ENCODE results near the gene CAMKMT. TPM values are rescaled to one million over a fixed set of nuclear protein-coding genes. Genes with fewer than 3 reads are reported as not detected.

CAMKMT gene
- total RNA-seq, 2 experiments from 2014 or later, result 11.2 to 12.7 TPM

DNA sequence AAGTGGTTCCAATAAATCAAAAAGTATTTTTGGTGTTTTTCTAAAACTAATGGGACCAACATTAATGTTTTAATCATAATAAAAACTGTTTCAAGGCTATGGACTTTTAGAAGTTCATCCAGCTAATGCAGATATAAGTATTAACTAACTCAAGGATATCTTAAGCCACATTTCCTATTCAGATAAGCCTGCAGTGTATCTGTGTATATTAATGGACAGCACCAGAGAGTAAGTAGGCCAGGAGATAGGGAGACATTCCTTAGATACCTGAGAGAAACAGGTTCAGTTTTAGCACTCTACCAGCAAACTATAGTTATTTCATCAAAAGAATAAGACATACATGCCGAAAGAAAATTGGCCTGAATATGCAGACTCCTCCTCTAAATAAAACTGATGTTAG lies 27.8 kb upstream of the CAMKMT start:
- H3K4me1 Mint-ChIP-seq (ENCODE audit: low read depth), result no peaks in the 10 kb centered on the region
- no peaks in the 10 kb centered on the region for H3K9me3 Mint-ChIP-seq (ENCODE audit: insufficient read depth)
- ATAC-seq (no peak), DNase-seq (no peak)
- ChIA-PET CTCF (no interaction called here), POLR2A (no interaction called here)
- peaks cover 50% of the 10 kb centered on the region for H3K36me3 Mint-ChIP-seq (ENCODE audit: low read depth)
- H3K27ac Mint-ChIP-seq, result no peak overlapping the region
- no peaks in the 10 kb centered on the region for H3K27me3 Mint-ChIP-seq (ENCODE audit: low read depth)
- no peak overlapping the region for H3K4me3 Mint-ChIP-seq

DNA sequence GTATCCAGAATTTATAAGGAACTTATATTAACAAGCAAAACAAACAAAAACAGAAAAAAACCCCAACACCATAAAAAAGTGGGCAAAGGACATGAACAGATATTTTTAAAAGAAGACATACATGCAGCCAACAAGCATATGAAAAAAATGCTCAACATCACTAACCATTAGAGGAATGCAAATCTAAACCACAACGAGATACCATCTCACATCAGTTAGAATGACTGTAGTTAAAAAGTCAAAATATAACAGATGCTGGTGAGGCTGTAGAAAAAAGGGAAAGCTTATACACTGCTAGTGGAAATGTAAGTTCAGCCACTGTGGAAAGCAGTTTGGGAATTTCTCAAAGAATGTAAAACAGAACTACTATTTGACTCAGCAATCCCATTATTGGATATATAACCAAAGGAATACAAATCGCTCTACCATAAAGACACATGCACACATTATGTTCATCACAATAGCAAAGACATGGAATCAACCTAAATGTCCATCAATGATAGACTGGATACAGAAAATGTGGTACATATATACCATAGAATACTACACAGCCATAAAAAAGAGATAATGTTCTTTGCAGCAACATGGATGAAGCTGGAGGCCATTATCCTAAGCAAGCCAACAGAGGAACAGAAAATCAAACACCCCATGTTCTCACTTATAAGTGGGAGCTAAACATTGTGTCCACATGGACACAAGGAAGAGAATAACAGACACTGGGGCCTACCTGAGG lies 25.8 kb upstream of the CAMKMT start:
- CTCF ChIA-PET, result interaction anchor here (0.7 kb wide), 1 partner anchor 16 kb away, joined by 3 read pairs; no protein-coding TSS in a partner anchor
- no peak for DNase-seq

DNA sequence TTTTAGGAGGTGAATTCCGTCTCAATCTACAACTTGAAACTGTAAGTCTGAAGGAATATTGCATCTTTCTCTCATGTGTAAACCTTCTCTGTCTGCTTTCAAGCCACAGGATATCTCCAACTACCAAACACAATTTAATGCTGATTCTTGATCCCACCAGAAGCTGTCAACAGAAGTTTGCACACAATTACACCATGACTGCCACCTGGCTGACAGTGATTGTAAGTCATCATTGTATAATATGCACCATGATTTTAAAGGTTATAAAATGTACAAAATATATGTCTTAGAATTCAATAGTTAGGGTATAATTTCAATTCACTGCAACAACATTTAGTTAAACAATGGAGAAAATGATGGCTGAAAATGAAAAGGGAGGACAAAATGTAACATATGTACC lies 18.9 kb upstream of the CAMKMT start:
- H3K36me3 Mint-ChIP-seq (ENCODE audit: low read depth), result peaks cover 19% of the 10 kb centered on the region
- POLR2A ChIA-PET, result interaction anchor here (1.3 kb wide), 1 partner anchor 175 kb away, joined by 4 read pairs; no protein-coding TSS in a partner anchor
- H3K4me3 Mint-ChIP-seq, result no peak overlapping the region
- ATAC-seq (no peak), DNase-seq (peak; percentile 46)
- H3K9me3 Mint-ChIP-seq (ENCODE audit: insufficient read depth), result no peaks in the 10 kb centered on the region
- H3K27me3 Mint-ChIP-seq (ENCODE audit: low read depth), result no peaks in the 10 kb centered on the region
- CTCF ChIA-PET, result interaction anchor here (0.8 to 2.1 kb wide), 14 partner anchors 10 to 465 kb away, joined by 3 to 22 read pairs (median 5); no protein-coding TSS in a partner anchor
- no peak overlapping the region for H3K27ac Mint-ChIP-seq
- H3K4me1 Mint-ChIP-seq (ENCODE audit: low read depth), result no peaks in the 10 kb centered on the region

More for the DNA sequence above, 25.8 kb upstream of the CAMKMT start:
- no peaks in the 10 kb centered on the region for H3K4me1 Mint-ChIP-seq (ENCODE audit: low read depth)
- H3K9me3 Mint-ChIP-seq (ENCODE audit: insufficient read depth), result no peaks in the 10 kb centered on the region
- H3K4me3 Mint-ChIP-seq, result no peak overlapping the region
- ATAC-seq, result no peak
- POLR2A ChIA-PET, result no interaction called here
- H3K27ac Mint-ChIP-seq, result no peak overlapping the region
- peaks cover 49% of the 10 kb centered on the region for H3K36me3 Mint-ChIP-seq (ENCODE audit: low read depth)
- no peaks in the 10 kb centered on the region for H3K27me3 Mint-ChIP-seq (ENCODE audit: low read depth)

DNA sequence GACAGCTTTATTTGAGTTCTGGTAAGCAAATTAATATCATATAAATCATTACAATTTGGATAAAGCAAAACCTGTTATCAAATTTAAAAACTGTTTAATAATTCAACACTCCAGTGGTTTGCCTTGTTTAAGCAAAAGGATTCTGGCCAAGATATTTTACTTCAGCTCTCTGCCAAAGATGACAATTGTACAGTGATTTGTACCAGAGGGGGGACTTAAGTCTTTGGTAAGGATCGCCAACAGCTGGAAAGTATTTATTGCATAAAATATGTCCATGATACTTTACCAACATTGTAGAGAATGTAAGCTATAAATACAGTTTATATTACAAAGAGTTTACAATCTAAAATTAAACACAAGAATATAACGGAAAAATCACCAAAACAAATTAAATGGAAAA lies 14.2 kb upstream of the CAMKMT start:
- no peak for DNase-seq
- Mint-ChIP-seq H3K27me3 (ENCODE audit: low read depth) (no peaks in the 10 kb centered on the region), H3K36me3 (ENCODE audit: low read depth) (peaks cover 5% of the 10 kb centered on the region), H3K4me3 (no peak overlapping the region), H3K9me3 (ENCODE audit: insufficient read depth) (no peaks in the 10 kb centered on the region), H3K27ac (no peak overlapping the region), H3K4me1 (ENCODE audit: low read depth) (no peaks in the 10 kb centered on the region)
- CTCF ChIA-PET, result interaction anchor here (0.7 to 2.1 kb wide), 5 partner anchors 10 to 304 kb away, joined by 3 to 7 read pairs (median 5); partner anchors contain the start of genes CAMKMT and PREPL
- no peak for ATAC-seq
- POLR2A ChIA-PET, result no interaction called here

DNA sequence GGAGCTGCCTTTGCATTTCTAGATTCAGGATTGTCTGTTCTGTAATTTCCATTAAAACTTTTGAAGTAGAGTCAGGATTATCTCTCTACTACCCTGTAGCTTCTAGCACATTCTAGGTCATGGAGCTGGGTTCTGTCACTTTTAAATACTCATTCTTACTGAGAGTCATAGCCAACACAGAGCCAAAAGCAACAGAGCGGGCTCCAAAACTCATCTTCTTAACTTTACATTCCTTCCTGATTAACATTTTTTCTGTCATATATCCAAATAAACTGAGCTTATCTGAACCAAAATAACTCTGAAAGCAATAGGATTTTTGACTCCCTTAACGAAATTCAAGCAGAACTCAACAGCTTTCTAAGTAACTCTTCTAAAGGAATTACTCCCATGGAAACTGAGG lies 13.3 kb upstream of the CAMKMT start:
- Mint-ChIP-seq H3K9me3 (ENCODE audit: insufficient read depth) (no peaks in the 10 kb centered on the region), H3K27ac (no peak overlapping the region), H3K27me3 (ENCODE audit: low read depth) (no peaks in the 10 kb centered on the region), H3K4me3 (no peak overlapping the region), H3K36me3 (ENCODE audit: low read depth) (peaks cover 1% of the 10 kb centered on the region), H3K4me1 (ENCODE audit: low read depth) (no peaks in the 10 kb centered on the region)
- ATAC-seq (no peak), DNase-seq (no peak)
- CTCF ChIA-PET, result interaction anchor here (0.9 to 2.1 kb wide), 5 partner anchors 8 to 131 kb away, joined by 3 to 7 read pairs (median 5); partner anchors contain the start of genes CAMKMT and PREPL
- POLR2A ChIA-PET, result no interaction called here

GRCh38 chr2:44349506-44349905 lies 12.2 kb upstream of the CAMKMT start:
- no peaks in the 10 kb centered on the region for H3K27me3 Mint-ChIP-seq (ENCODE audit: low read depth)
- H3K27ac Mint-ChIP-seq, result no peak overlapping the region
- ATAC-seq (no peak), DNase-seq (no peak)
- no peaks in the 10 kb centered on the region for H3K9me3 Mint-ChIP-seq (ENCODE audit: insufficient read depth)
- peaks cover 7% of the 10 kb centered on the region for H3K36me3 Mint-ChIP-seq (ENCODE audit: low read depth)
- no peaks in the 10 kb centered on the region for H3K4me1 Mint-ChIP-seq (ENCODE audit: low read depth)
- H3K4me3 Mint-ChIP-seq, result no peak overlapping the region
- ChIA-PET CTCF (interaction anchor here (1.3 kb wide), 1 partner anchor 130 kb away, joined by 5 read pairs; no protein-coding TSS in a partner anchor), POLR2A (no interaction called here)

DNA sequence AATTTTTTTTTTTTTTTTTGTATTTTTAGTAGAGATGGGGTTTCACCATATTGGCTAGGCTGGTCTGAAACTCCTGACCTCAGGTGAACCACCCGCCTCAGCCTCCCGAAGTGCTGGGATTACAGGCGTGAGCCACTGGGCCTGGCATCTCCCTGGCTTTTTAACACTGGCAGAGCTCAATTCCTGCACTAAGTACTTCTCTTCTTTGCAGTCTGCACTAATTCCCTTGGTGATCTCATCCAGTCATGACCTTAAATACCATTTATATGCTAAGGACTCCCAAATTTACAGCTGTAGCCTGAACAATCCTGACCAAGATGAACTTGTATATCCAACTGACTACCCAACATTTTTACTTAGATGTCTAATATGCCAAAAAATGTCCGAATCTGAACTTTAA lies 10.7 kb upstream of the CAMKMT start:
- H3K9me3 Mint-ChIP-seq (ENCODE audit: insufficient read depth), result no peaks in the 10 kb centered on the region
- no peaks in the 10 kb centered on the region for H3K4me1 Mint-ChIP-seq (ENCODE audit: low read depth)
- peaks cover 5% of the 10 kb centered on the region for H3K36me3 Mint-ChIP-seq (ENCODE audit: low read depth)
- no peak overlapping the region for H3K4me3 Mint-ChIP-seq
- no peaks in the 10 kb centered on the region for H3K27me3 Mint-ChIP-seq (ENCODE audit: low read depth)
- no peak for DNase-seq
- no peak for ATAC-seq
- POLR2A ChIA-PET, result interaction anchor here (1.3 kb wide), 1 partner anchor 11 kb away, joined by 5 read pairs; the partner anchor contains the start of genes CAMKMT and PREPL
- no peak overlapping the region for H3K27ac Mint-ChIP-seq
- CTCF ChIA-PET, result interaction anchor here (1.0 to 3.4 kb wide), 2 partner anchors 8 to 114 kb away, joined by 3 to 18 read pairs; no protein-coding TSS in a partner anchor

- ChIA-PET POLR2A (interaction anchor here (1.3 kb wide), 1 partner anchor 10 kb away, joined by 5 read pairs; the partner anchor contains the start of genes CAMKMT and PREPL), CTCF (interaction anchor here (1.0 to 3.4 kb wide), 3 partner anchors 9 to 128 kb away, joined by 3 to 18 read pairs (median 3); no protein-coding TSS in a partner anchor)
- Mint-ChIP-seq H3K4me3 (no peak overlapping the region), H3K27ac (no peak overlapping the region), H3K9me3 (ENCODE audit: insufficient read depth) (no peaks in the 10 kb centered on the region), H3K4me1 (ENCODE audit: low read depth) (no peaks in the 10 kb centered on the region), H3K36me3 (ENCODE audit: low read depth) (peaks cover 5% of the 10 kb centered on the region), H3K27me3 (ENCODE audit: low read depth) (no peaks in the 10 kb centered on the region)
- DNase-seq, result no peak
- ATAC-seq, result no peak
These were observed 10.1 kb upstream of the CAMKMT start for GRCh38 chr2:44351676-44352075.

GRCh38 chr2:44352510-44352909 lies 9.2 kb upstream of the CAMKMT start:
- no peaks in the 10 kb centered on the region for H3K4me1 Mint-ChIP-seq (ENCODE audit: low read depth)
- H3K36me3 Mint-ChIP-seq (ENCODE audit: low read depth), result peaks cover 5% of the 10 kb centered on the region
- ATAC-seq (no peak), DNase-seq (no peak)
- ChIA-PET POLR2A (interaction anchor here (0.6 to 1.3 kb wide), 2 partner anchors 9 to 424 kb away, joined by 3 to 5 read pairs; partner anchors contain the start of genes CAMKMT and PREPL), CTCF (interaction anchor here (1.2 to 3.4 kb wide), 2 partner anchors 9 to 127 kb away, joined by 3 to 18 read pairs; no protein-coding TSS in a partner anchor)
- no peak overlapping the region for H3K27ac Mint-ChIP-seq
- no peak overlapping the region for H3K4me3 Mint-ChIP-seq
- no peaks in the 10 kb centered on the region for H3K9me3 Mint-ChIP-seq (ENCODE audit: insufficient read depth)
- H3K27me3 Mint-ChIP-seq (ENCODE audit: low read depth), result no peaks in the 10 kb centered on the region

- no peak for DNase-seq
- H3K4me3 Mint-ChIP-seq, result no peak overlapping the region
- peaks cover 12% of the 10 kb centered on the region for H3K4me1 Mint-ChIP-seq (ENCODE audit: low read depth)
- no peaks in the 10 kb centered on the region for H3K9me3 Mint-ChIP-seq (ENCODE audit: insufficient read depth)
- peaks cover 5% of the 10 kb centered on the region for H3K36me3 Mint-ChIP-seq (ENCODE audit: low read depth)
- H3K27me3 Mint-ChIP-seq (ENCODE audit: low read depth), result no peaks in the 10 kb centered on the region
- CTCF ChIA-PET, result interaction anchor here (1.0 kb wide), 1 partner anchor 11 kb away, joined by 4 read pairs; no protein-coding TSS in a partner anchor
- POLR2A ChIA-PET, result no interaction called here
- ATAC-seq, result no peak
- no peak overlapping the region for H3K27ac Mint-ChIP-seq
These were observed 7.0 kb upstream of the CAMKMT start for GRCh38 chr2:44354761-44355160.

DNA sequence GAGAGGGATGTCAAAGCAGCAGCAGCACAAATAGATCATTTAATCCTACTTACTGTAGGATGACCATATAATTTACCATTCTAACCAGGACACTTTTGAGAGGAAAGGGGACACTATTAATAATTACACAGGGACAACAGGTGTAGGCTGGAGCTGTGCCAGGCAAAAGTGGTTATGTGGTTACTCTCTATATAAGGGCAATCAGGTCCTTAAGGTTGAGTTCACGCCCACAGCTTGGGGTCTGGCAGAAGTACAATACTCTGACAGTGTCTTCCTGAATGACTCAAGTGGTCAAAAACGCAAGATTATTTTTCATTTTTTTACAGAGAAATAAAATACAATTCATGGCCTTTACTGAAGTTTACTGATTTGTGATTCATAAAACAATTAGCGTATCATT lies 3.2 kb upstream of the CAMKMT start:
- no peak overlapping the region for H3K4me3 Mint-ChIP-seq
- peaks cover 28% of the 10 kb centered on the region for H3K4me1 Mint-ChIP-seq (ENCODE audit: low read depth)
- peaks cover 5% of the 10 kb centered on the region for H3K36me3 Mint-ChIP-seq (ENCODE audit: low read depth)
- no peak for ATAC-seq
- no peaks in the 10 kb centered on the region for H3K9me3 Mint-ChIP-seq (ENCODE audit: insufficient read depth)
- DNase-seq, result peak; percentile 34
- no peaks in the 10 kb centered on the region for H3K27me3 Mint-ChIP-seq (ENCODE audit: low read depth)
- H3K27ac Mint-ChIP-seq, result no peak overlapping the region
- ChIA-PET CTCF (interaction anchor here (1.3 to 2.2 kb wide), 3 partner anchors 11 to 15 kb away, joined by 3 to 7 read pairs (median 5); no protein-coding TSS in a partner anchor), POLR2A (interaction anchor here (0.6 kb wide), 1 partner anchor 188 kb away, joined by 3 read pairs; no protein-coding TSS in a partner anchor)

Data from activated CD8-positive, alpha-beta T cell treated with anti-CD3 and anti-CD28 coated beads, Interleukin-2, amount 10 ng/mL, durations not matched to agents 7 days and 5 days (primary cell).